ENCODE measurements around the gene IFIT5. TPM values are rescaled to one million over a fixed set of nuclear protein-coding genes. Genes with fewer than 3 reads are reported as not detected.

IFIT5 gene
- total and polyA plus RNA-seq, 2 donors from 2014 or later, result 11.0 to 23.3 TPM

- H3K36me3 ChIP-seq (ENCODE audit: control insufficient read depth in 2 of 3, insufficient read depth in 3 of 3, low read length in 3 of 3), result peaks cover 0 to 3% (median 0%) of the 10 kb centered on the region in 3 donors
- H3K4me3 ChIP-seq (ENCODE audit: low read length in 3 of 3), result no peak overlapping the region
- no peak for TF ChIP-seq CTCF (IDR thresholded peaks at IDR 0.05; ENCODE audit: borderline replicate concordance, extremely low read depth, insufficient read depth)
- intact Hi-C loops (cut with DNase I), result no loop called here
- FAIRE-seq, result no peak
- no peak for DNase-seq
- no peak overlapping the region for H3K27ac ChIP-seq (ENCODE audit: low read depth in 2 of 2, low read length in 2 of 2)
- no peaks in the 10 kb centered on the region for H3K9me3 ChIP-seq (ENCODE audit: control insufficient read depth in 2 of 3, insufficient read depth in 1 of 3, low read length in 3 of 3)
- H3K9ac ChIP-seq (ENCODE audit: low read length in 3 of 3), result no peak overlapping the region
- H3K4me1 ChIP-seq (ENCODE audit: control insufficient read depth in 2 of 3, insufficient read depth in 2 of 3, low read depth in 1 of 3, low read length in 3 of 3), result no peaks in the 10 kb centered on the region
- H3K27me3 ChIP-seq (ENCODE audit: control insufficient read depth, insufficient read depth, low read length), result no peaks in the 10 kb centered on the region
Observed at GRCh38 chr10:89458784-89459183, 44.4 kb downstream of the IFIT5 start.

DNA sequence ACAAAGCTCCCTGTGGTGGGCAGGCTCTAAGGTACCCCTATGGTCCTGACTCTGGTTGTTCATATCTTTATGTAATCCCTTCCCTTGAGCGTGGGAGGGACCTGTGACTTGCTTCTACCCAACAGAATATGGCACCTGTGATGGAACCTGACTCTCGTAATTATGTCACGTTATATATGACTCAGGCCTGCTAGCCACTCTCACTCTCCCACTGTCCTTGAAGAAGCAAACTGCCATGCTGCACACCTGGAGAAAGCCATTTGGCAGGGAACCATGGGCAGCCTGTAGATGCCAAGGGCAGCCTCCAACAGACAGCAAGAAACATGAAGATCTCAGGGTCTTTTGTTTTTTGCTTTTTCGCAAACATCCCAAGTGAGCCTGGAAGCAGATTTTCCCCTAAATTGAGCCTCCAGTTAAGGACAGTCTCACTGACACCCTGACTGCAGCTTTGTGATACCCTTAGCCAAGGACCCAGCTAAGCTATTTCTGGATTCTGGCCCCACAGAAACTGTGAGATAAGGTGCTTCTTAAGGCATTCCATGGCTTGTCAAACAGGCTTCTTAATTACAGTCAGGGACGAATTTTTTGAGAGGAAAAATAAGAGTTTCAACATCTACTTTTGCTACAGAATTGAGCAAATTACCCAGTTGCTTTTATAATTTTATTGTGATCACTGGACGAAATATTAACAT lies 49.6 kb downstream of the IFIT5 start:
- intact Hi-C loops (cut with DNase I), result no loop called here
- Histone ChIP-seq H3K9ac (ENCODE audit: low read length in 3 of 3) (no peak overlapping the region), H3K4me3 (ENCODE audit: low read length in 3 of 3) (no peak overlapping the region), H3K27ac (ENCODE audit: low read depth in 2 of 2, low read length in 2 of 2) (no peak overlapping the region), H3K36me3 (ENCODE audit: control insufficient read depth in 2 of 3, insufficient read depth in 3 of 3, low read length in 3 of 3) (no peaks in the 10 kb centered on the region), H3K4me1 (ENCODE audit: control insufficient read depth in 2 of 3, insufficient read depth in 2 of 3, low read depth in 1 of 3, low read length in 3 of 3) (peaks cover 0 to 14% (median 2%) of the 10 kb centered on the region in 3 donors), H3K27me3 (ENCODE audit: control insufficient read depth, insufficient read depth, low read length) (no peaks in the 10 kb centered on the region), H3K9me3 (ENCODE audit: control insufficient read depth in 2 of 3, insufficient read depth in 1 of 3, low read length in 3 of 3) (no peaks in the 10 kb centered on the region)
- no peak for DNase-seq
- no peak for TF ChIP-seq CTCF (IDR thresholded peaks at IDR 0.05; ENCODE audit: borderline replicate concordance, extremely low read depth, insufficient read depth)
- FAIRE-seq, result no peak

GRCh38 chr10:89465196-89465595 lies 50.8 kb downstream of the IFIT5 start:
- H3K9ac ChIP-seq (ENCODE audit: low read length in 3 of 3), result no peak overlapping the region
- DNase-seq (no peak), FAIRE-seq (no peak)
- no peaks in the 10 kb centered on the region for H3K27me3 ChIP-seq (ENCODE audit: control insufficient read depth, insufficient read depth, low read length)
- H3K4me1 ChIP-seq (ENCODE audit: control insufficient read depth in 2 of 3, insufficient read depth in 2 of 3, low read depth in 1 of 3, low read length in 3 of 3), result peaks cover 0 to 22% (median 5%) of the 10 kb centered on the region in 3 donors
- H3K9me3 ChIP-seq (ENCODE audit: control insufficient read depth in 2 of 3, insufficient read depth in 1 of 3, low read length in 3 of 3), result no peaks in the 10 kb centered on the region
- intact Hi-C loops (cut with DNase I), result no loop called here
- TF ChIP-seq CTCF (IDR thresholded peaks at IDR 0.05; ENCODE audit: borderline replicate concordance, extremely low read depth, insufficient read depth), result no peak
- no peaks in the 10 kb centered on the region for H3K36me3 ChIP-seq (ENCODE audit: control insufficient read depth in 2 of 3, insufficient read depth in 3 of 3, low read length in 3 of 3)
- no peak overlapping the region for H3K27ac ChIP-seq (ENCODE audit: low read depth in 2 of 2, low read length in 2 of 2)
- H3K4me3 ChIP-seq (ENCODE audit: low read length in 3 of 3), result no peak overlapping the region
